ENCODE results near the gene FXYD5.

FXYD5 gene

GRCh38 chr19:35166100-35167063 is 11.8 kb downstream of the FXYD5 start:
- H3K4me3 ChIP-seq (ENCODE audit: low read depth, low read length), result no peak overlapping the region
- TF ChIP-seq CTCF (IDR thresholded peaks at IDR 0.05; ENCODE audit: borderline replicate concordance, insufficient read depth, low read depth, low read length), result no peak

GRCh38 chr19:35167251-35168119 is 12.9 kb downstream of the FXYD5 start:
- H3K4me3 ChIP-seq (ENCODE audit: low read depth, low read length), result no peak overlapping the region
- no peak for TF ChIP-seq CTCF (IDR thresholded peaks at IDR 0.05; ENCODE audit: borderline replicate concordance, insufficient read depth, low read depth, low read length)

- TF ChIP-seq CTCF (IDR thresholded peaks at IDR 0.05; ENCODE audit: borderline replicate concordance, insufficient read depth, low read depth, low read length), result no peak
- no peak overlapping the region for H3K4me3 ChIP-seq (ENCODE audit: low read depth, low read length)
Observed at GRCh38 chr19:35168196-35168595, 13.7 kb downstream of the FXYD5 start.

GRCh38 chr19:35169221-35169995 is 14.9 kb downstream of the FXYD5 start:
- H3K4me3 ChIP-seq (ENCODE audit: low read depth, low read length), result no peak overlapping the region
- no peak for TF ChIP-seq CTCF (IDR thresholded peaks at IDR 0.05; ENCODE audit: borderline replicate concordance, insufficient read depth, low read depth, low read length)

- H3K4me3 ChIP-seq (ENCODE audit: low read depth, low read length), result no peak overlapping the region
- TF ChIP-seq CTCF (IDR thresholded peaks at IDR 0.05; ENCODE audit: borderline replicate concordance, insufficient read depth, low read depth, low read length), result no peak
Observed at GRCh38 chr19:35170359-35171061, 16.0 kb downstream of the FXYD5 start.

GRCh38 chr19:35171730-35172129 is 17.2 kb downstream of the FXYD5 start:
- no peak overlapping the region for H3K4me3 ChIP-seq (ENCODE audit: low read depth, low read length)
- TF ChIP-seq CTCF (IDR thresholded peaks at IDR 0.05; ENCODE audit: borderline replicate concordance, insufficient read depth, low read depth, low read length), result no peak
